A549 (cell line): ENCODE measurements around the gene PTPRN2.

Experiments used
- BHLHE40 ChIP-seq: IDR thresholded peaks from 2 replicates; pipeline ENCODE4 v1.6.1; 2012; ENCODE audit warnings: low read depth, low read length, inconsistent platforms
- CHD2 ChIP-seq: fragments of 150-350 bp; IDR thresholded peaks from 2 replicates; pipeline ENCODE4 v1.6.1; 2014; ENCODE audit warnings: low read length; ENCODE audit not compliant: partially characterized antibody
- CHD4 ChIP-seq: fragments of 200-600 bp; sonication (generic); IDR thresholded peaks from 2 replicates; pipeline ENCODE4 v1.6.1; 2016; ENCODE audit warnings: antibody characterized with exemption, mild to moderate bottlenecking, borderline replicate concordance
- EHF ChIP-seq: fragments of 250-450 bp; sonication (Bioruptor Pico); IDR thresholded peaks from 2 replicates; pipeline ENCODE4 v1.5.0; 2020; ENCODE audit warnings: mild to moderate bottlenecking
- KDM1A ChIP-seq: fragments of 200-600 bp; sonication (generic); IDR thresholded peaks from 2 replicates; pipeline ENCODE4 v1.6.1; 2016; ENCODE audit warnings: low read depth, mild to moderate bottlenecking
- MYC ChIP-seq: IDR thresholded peaks from 2 replicates; pipeline ENCODE4 v1.6.1; 2012; ENCODE audit warnings: mild to moderate bottlenecking, inconsistent platforms, low read length, improper control_type of control experiment, borderline replicate concordance
- PHF8 ChIP-seq: fragments of 200-600 bp; sonication (generic); IDR thresholded peaks from 2 replicates; pipeline ENCODE4 v1.6.1; 2016; ENCODE audit warnings: low read depth, mild to moderate bottlenecking, antibody characterized with exemption, moderate library complexity, borderline replicate concordance
- POLR2A ChIP-seq: IDR thresholded peaks from 2 replicates; pipeline ENCODE4 v1.6.1; 2012; ENCODE audit warnings: mild to moderate bottlenecking, low read length
- RCOR1 ChIP-seq: fragments of 150-350 bp; IDR thresholded peaks from 2 replicates; pipeline ENCODE4 v1.6.1; 2014; ENCODE audit warnings: antibody characterized with exemption, low read length, low read depth
- RFX5 ChIP-seq: fragments of 450-650 bp; IDR thresholded peaks from 2 replicates; pipeline ENCODE4 v1.7.1; 2014; ENCODE audit warnings: antibody characterized with exemption, mild to moderate bottlenecking, moderate library complexity
- ZNF302 ChIP-seq: fragments of 250-450 bp; sonication (Bioruptor Pico); IDR thresholded peaks from 2 replicates; pipeline ENCODE4 v1.9.0; 2021; ENCODE audit warnings: inconsistent platforms, mild to moderate bottlenecking, moderate library complexity
- TF ChIP-seq, protein P1 (sequence below): fragments of >200 bp; sonication (Bioruptor Twin); formaldehyde crosslinking; IDR thresholded peaks from 3 replicates; pipeline ENCODE4 v1.5.1; 2016
- TF ChIP-seq, protein P2 (sequence below): fragments of 200-600 bp; sonication (generic); IDR thresholded peaks from 2 replicates; pipeline ENCODE4 v1.6.1; 2016; ENCODE audit warnings: antibody characterized with exemption, mild to moderate bottlenecking, moderate library complexity

DNA sequence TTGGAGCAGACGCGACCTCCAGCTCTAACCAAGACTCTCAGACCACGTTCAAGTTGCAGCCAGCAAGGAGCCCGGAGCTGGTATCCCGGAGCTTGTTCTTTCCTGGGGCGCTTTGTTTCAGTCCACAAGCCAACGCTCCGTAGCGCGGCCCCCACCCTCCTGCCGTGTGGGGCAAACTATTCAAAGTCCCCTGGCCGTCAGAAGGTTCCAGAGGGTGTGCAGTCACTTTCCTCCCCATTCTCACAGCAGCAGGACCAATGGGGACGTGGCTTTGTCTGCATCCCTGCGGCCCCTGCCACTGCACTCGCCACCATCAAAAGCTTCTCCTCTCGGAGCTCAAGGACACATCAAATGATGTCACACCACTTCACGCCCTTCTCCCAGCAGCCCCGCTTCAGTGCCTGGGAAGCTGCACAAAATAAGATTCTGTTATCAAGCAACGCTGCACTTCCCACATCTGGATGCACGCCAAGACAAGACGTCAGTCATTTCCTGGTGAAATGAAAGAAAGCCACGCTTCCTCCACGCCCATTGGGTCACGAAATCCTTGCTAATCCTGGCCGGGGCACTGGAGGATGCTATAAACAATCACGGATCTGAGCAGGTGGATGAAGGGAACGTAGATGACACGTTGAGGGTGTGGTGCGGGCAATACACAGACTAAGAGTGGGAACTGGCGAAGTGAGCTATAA, 348.2 kb downstream of the PTPRN2 start:
- TF ChIP-seq CHD4 (no peak), MYC (no peak), PHF8 (no peak), RCOR1 (no peak), KDM1A (no peak), BHLHE40 (no peak), RFX5 (no peak), CHD2 (no peak), POLR2A (no peak), ZNF302 (CRISPR knock-in tag) (no peak), EHF (CRISPR knock-in tag) (no peak)
- TF ChIP-seq, protein P1, sequence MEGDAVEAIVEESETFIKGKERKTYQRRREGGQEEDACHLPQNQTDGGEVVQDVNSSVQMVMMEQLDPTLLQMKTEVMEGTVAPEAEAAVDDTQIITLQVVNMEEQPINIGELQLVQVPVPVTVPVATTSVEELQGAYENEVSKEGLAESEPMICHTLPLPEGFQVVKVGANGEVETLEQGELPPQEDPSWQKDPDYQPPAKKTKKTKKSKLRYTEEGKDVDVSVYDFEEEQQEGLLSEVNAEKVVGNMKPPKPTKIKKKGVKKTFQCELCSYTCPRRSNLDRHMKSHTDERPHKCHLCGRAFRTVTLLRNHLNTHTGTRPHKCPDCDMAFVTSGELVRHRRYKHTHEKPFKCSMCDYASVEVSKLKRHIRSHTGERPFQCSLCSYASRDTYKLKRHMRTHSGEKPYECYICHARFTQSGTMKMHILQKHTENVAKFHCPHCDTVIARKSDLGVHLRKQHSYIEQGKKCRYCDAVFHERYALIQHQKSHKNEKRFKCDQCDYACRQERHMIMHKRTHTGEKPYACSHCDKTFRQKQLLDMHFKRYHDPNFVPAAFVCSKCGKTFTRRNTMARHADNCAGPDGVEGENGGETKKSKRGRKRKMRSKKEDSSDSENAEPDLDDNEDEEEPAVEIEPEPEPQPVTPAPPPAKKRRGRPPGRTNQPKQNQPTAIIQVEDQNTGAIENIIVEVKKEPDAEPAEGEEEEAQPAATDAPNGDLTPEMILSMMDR: no peak
- TF ChIP-seq, protein P2, sequence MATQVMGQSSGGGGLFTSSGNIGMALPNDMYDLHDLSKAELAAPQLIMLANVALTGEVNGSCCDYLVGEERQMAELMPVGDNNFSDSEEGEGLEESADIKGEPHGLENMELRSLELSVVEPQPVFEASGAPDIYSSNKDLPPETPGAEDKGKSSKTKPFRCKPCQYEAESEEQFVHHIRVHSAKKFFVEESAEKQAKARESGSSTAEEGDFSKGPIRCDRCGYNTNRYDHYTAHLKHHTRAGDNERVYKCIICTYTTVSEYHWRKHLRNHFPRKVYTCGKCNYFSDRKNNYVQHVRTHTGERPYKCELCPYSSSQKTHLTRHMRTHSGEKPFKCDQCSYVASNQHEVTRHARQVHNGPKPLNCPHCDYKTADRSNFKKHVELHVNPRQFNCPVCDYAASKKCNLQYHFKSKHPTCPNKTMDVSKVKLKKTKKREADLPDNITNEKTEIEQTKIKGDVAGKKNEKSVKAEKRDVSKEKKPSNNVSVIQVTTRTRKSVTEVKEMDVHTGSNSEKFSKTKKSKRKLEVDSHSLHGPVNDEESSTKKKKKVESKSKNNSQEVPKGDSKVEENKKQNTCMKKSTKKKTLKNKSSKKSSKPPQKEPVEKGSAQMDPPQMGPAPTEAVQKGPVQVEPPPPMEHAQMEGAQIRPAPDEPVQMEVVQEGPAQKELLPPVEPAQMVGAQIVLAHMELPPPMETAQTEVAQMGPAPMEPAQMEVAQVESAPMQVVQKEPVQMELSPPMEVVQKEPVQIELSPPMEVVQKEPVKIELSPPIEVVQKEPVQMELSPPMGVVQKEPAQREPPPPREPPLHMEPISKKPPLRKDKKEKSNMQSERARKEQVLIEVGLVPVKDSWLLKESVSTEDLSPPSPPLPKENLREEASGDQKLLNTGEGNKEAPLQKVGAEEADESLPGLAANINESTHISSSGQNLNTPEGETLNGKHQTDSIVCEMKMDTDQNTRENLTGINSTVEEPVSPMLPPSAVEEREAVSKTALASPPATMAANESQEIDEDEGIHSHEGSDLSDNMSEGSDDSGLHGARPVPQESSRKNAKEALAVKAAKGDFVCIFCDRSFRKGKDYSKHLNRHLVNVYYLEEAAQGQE: no peak
